ENCODE results near the gene KRTAP4-2. TPM values are rescaled to one million over a fixed set of nuclear protein-coding genes. Genes with fewer than 3 reads are reported as not detected.
"Not testable (repeated sequence)": the region's sequence is repeated elsewhere in the genome, so short reads cannot be mapped to it uniquely, and the experiment has no call there.

KRTAP4-2 gene
- total RNA-seq: not detected
- long read RNA-seq: 0 reads

DNA sequence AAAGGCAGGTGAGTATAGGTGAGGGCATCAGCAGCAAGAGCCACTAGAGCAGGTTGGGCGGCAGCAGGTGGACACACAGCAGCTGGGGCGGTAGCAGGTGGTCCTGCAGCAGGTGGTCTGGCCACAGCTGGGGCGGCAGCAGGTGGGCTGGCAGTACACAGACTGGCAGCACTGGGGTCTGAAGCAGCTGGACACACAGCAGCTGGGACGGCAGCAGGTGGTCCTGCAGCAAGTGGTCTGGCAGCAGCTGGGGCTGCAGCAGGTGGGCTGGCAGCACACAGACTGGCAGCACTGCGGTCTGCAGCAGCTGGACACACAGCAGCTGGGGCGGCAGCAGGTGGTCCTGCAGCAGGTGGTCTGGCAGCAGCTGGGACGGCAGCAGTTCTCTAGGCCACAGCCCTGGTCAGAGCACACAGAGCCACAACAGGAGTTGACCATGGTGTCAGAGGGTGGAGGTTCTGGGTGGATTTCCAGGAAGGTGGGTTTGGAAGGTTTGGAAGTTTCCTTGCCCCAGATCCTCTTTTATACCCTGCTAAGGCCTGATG, at the start of gene KRTAP4-2:
Gene KRTAP4-2, minus strand, starts transcription at position 495 of the 545 bp plus-strand sequence. Its CDS starts 57 bp downstream, at position 438.
- intact Hi-C loops (cut with DNase I): no loop called here
- peak; percentile 20 for DNase-seq

DNA sequence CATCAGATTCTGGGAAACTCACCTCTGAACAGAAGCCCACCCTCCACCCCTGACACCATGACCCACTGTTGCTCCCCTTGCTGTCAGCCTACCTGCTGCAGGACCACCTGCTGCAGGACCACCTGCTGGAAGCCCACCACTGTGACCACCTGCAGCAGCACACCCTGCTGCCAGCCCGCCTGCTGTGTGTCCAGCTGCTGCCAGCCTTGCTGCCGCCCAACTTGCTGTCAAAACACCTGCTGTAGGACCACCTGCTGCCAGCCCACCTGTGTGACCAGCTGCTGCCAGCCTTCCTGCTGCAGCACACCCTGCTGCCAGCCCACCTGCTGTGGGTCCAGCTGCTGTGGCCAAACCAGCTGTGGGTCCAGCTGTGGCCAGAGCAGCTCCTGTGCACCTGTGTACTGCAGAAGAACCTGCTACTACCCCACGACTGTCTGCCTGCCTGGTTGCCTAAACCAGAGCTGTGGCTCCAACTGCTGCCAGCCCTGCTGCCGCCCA, 48.6 kb upstream of the KRTAP4-2 start, which contains the start of gene KRTAP9-2:
Gene KRTAP9-2, plus strand, starts transcription at position 51 of the 498 bp plus-strand sequence. Its CDS starts 7 bp downstream, at position 58.
- intact Hi-C loops (cut with DNase I); H3K9me3 ChIP-seq; H3K4me1 ChIP-seq; H3K27me3 ChIP-seq (ENCODE audit: low read depth); H3K27ac ChIP-seq; ATAC-seq; H3K36me3 ChIP-seq; DNase-seq; H3K4me3 ChIP-seq: not testable (repeated sequence)

More for the DNA sequence above, at the start of gene KRTAP4-2:
- no peaks in the 10 kb centered on the region for H3K27me3 ChIP-seq (ENCODE audit: low read depth)
- H3K4me1 ChIP-seq: no peaks in the 10 kb centered on the region
- no peaks in the 10 kb centered on the region for H3K9me3 ChIP-seq
- no peak within 1 kb of the TSS for H3K4me3 ChIP-seq
- H3K36me3 ChIP-seq: no peaks in the 10 kb centered on the region
- no peak for ATAC-seq
- TF ChIP-seq, protein P1, sequence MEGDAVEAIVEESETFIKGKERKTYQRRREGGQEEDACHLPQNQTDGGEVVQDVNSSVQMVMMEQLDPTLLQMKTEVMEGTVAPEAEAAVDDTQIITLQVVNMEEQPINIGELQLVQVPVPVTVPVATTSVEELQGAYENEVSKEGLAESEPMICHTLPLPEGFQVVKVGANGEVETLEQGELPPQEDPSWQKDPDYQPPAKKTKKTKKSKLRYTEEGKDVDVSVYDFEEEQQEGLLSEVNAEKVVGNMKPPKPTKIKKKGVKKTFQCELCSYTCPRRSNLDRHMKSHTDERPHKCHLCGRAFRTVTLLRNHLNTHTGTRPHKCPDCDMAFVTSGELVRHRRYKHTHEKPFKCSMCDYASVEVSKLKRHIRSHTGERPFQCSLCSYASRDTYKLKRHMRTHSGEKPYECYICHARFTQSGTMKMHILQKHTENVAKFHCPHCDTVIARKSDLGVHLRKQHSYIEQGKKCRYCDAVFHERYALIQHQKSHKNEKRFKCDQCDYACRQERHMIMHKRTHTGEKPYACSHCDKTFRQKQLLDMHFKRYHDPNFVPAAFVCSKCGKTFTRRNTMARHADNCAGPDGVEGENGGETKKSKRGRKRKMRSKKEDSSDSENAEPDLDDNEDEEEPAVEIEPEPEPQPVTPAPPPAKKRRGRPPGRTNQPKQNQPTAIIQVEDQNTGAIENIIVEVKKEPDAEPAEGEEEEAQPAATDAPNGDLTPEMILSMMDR (IDR thresholded peaks at IDR 0.05): no peak
- no peak within 1 kb of the TSS for H3K27ac ChIP-seq

DNA sequence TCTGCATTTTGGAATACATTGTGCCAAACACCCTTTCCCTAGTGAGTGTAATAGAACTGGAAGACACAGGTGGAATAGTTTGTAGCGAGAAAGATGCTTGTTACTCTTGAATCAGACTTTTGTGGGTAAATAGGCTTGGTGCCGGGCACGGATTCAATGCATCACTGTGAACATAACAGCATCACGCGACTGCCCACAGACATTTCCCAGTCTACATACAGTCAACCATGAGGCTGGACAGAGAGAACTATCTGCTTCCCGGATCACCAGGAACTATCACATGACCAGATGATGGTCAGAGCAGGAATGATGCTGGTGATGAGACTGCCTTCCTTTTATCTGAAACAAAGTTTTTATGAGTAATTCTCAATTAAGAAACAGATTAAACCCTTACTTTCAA, 48.0 kb upstream of the KRTAP4-2 start:
- ATAC-seq: no peak
- peaks cover 7% of the 10 kb centered on the region for H3K27me3 ChIP-seq (ENCODE audit: low read depth)
- intact Hi-C loops (cut with DNase I): no loop called here
- H3K4me1 ChIP-seq: no peaks in the 10 kb centered on the region
- TF ChIP-seq, protein P1 (IDR thresholded peaks at IDR 0.05): no peak
- no peaks in the 10 kb centered on the region for H3K36me3 ChIP-seq
- no peak for DNase-seq
- H3K9me3 ChIP-seq: no peaks in the 10 kb centered on the region
- no peak overlapping the region for H3K4me3 ChIP-seq
- H3K27ac ChIP-seq: no peak overlapping the region

DNA sequence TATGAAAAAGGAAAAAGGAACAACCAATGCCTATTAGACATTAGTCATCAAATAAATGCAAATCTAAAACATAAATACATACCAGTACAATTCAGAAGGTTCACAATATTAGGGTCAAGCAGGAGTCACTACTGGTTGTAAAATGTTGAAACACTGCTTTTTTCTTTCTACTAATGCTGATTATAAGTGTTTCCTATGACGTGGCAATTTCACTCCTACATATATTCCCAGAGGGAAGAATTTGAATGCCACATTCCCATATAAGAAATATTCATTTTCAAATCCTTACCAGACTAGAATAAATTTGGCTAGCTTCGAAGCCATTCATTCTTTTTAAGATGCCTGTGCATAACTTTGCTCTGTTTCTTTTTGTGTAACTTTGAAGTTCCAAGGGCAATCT, 45.8 kb upstream of the KRTAP4-2 start:
- Histone ChIP-seq H3K4me1 (no peaks in the 10 kb centered on the region), H3K27ac (no peak overlapping the region), H3K36me3 (no peaks in the 10 kb centered on the region), H3K9me3 (no peaks in the 10 kb centered on the region), H3K4me3 (no peak overlapping the region), H3K27me3 (ENCODE audit: low read depth) (peaks cover 7% of the 10 kb centered on the region)
- intact Hi-C loops (cut with DNase I): no loop called here
- ATAC-seq: no peak
- DNase-seq: no peak
- TF ChIP-seq, protein P1 (IDR thresholded peaks at IDR 0.05): no peak

DNA sequence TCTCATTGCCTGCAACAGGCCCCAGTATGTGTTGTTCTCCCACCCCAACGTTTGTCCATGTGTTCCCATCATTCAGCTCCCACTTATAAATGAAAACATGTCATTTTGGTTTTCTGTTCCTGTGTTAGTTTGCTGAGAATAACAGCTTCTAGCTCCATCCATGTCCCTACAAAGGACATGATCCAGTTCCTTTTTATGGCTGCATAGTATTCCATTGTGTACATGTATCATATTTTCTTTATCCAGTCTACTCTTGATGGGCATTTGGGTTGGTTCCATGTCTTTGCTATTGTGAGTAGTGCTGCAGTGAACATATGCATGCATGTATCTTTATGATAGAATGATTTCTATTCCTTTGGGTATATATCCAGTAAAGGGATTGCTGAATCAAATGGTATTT, 37.7 kb upstream of the KRTAP4-2 start:
- DNase-seq (no peak), ATAC-seq (no peak)
- Histone ChIP-seq H3K36me3 (no peaks in the 10 kb centered on the region), H3K9me3 (no peaks in the 10 kb centered on the region), H3K4me1 (no peaks in the 10 kb centered on the region), H3K27ac (no peak overlapping the region), H3K4me3 (no peak overlapping the region), H3K27me3 (ENCODE audit: low read depth) (peaks cover 6% of the 10 kb centered on the region)
- TF ChIP-seq, protein P1 (IDR thresholded peaks at IDR 0.05): no peak
- intact Hi-C loops (cut with DNase I): no loop called here

DNA sequence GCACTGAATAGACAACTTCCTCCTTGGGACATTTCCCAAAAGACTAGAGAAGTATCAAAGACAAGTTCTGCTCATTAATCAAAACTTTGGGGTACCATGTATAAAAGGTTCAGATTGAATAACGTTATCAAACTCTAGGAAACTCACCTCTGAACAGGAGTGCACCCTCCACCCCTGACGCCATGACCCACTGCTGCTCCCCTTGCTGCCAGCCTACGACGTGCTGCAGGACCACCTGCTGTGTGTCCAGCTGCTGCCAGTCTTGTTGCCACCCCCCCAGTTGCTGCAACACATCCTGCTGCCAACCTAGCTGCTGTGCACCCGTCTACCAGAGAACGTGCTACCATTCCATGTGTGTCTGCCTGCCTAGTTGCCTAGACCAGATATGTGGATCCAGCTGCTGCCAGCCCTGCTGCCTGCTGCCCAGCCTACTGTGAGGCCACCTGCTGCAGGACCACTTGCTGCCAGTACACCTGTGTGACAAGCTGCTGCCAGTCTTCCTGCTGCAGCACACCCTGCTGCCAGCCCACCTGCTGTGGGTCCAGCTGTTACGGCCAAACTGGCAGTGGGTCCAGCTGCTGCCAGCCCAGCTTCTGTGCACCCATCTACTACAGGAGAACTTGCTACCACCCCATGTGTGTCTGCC, 34.6 kb upstream of the KRTAP4-2 start:
- intact Hi-C loops (cut with DNase I): no loop called here
- Histone ChIP-seq H3K4me3 (no peak overlapping the region), H3K9me3 (no peaks in the 10 kb centered on the region), H3K27ac (no peak overlapping the region), H3K27me3 (ENCODE audit: low read depth) (peaks cover 6% of the 10 kb centered on the region), H3K36me3 (no peaks in the 10 kb centered on the region), H3K4me1 (no peaks in the 10 kb centered on the region)
- no peak for DNase-seq
- no peak for ATAC-seq
- TF ChIP-seq, protein P1 (IDR thresholded peaks at IDR 0.05): no peak
